Common myeloid progenitor, CD34-positive (primary cell): ENCODE measurements around the gene TANK.
A peak's percentile ranks its signal among the peaks of the same experiment; 100 is the strongest.
"Not testable (repeated sequence)": the region's sequence is repeated elsewhere in the genome, so short reads cannot be mapped to it uniquely, and the experiment has no call there.

Source experiments
- CTCF ChIA-PET: fragments of 350-600 bp; sonication (Branson Sonifier 250); formaldehyde crosslinking; loops from one replicate; lab custom pipeline; 2021; ENCODE audit warnings: antibody characterized with exemption; lab: Charles Lee
- POLR2A ChIA-PET: fragments of 350-600 bp; sonication (Branson Sonifier 250); formaldehyde crosslinking; loops from one replicate; lab custom pipeline; 2021; ENCODE audit warnings: antibody characterized with exemption; lab: Charles Lee
- DNase-seq, 3 donors: peaks; one replicate each; pipeline versions ENCODE4 v3.0.0 to v3.0.0-alpha.2; 2013
- H3K27ac ChIP-seq, 2 experiments: 1 replicate in 1 of 2; 2 replicates in 1 of 2; pipeline ENCODE4 v1.7.0; 2013; ENCODE audit warnings: inconsistent platforms in 2 of 2, low read length in 2 of 2, mild to moderate bottlenecking in 2 of 2, low read depth in 1 of 2, moderate library complexity in 1 of 2; ENCODE audit not compliant: severe bottlenecking in 2 of 2, insufficient read depth in 1 of 2, poor library complexity in 1 of 2
- H3K27me3 ChIP-seq, 5 experiments: replicated peaks in 2 of 5; 1 replicate in 3 of 5; 2 replicates in 2 of 5; pipeline versions ENCODE4 v1.6.1 to v1.7.0; 2013; ENCODE audit warnings: low read length in 4 of 5, mild to moderate bottlenecking in 2 of 5, moderate library complexity in 2 of 5, inconsistent platforms in 1 of 5; ENCODE audit not compliant: insufficient read depth in 5 of 5, control insufficient read depth in 4 of 5
- H3K36me3 ChIP-seq, 4 experiments: 1 replicate in 2 of 4; 2 replicates in 2 of 4; pipeline versions ENCODE4 v1.6.1 to v1.7.0; 2013; ENCODE audit warnings: low read length in 3 of 4, control low read depth in 1 of 4, mild to moderate bottlenecking in 1 of 4; ENCODE audit not compliant: control insufficient read depth in 4 of 4, insufficient read depth in 4 of 4
- H3K4me1 ChIP-seq, 4 experiments: 1 replicate in 3 of 4; 2 replicates in 1 of 4; pipeline versions ENCODE4 v1.6.1 to v1.7.1; 2013; ENCODE audit warnings: low read length in 3 of 4, mild to moderate bottlenecking in 3 of 4, control low read depth in 1 of 4, inconsistent platforms in 1 of 4, moderate library complexity in 1 of 4; ENCODE audit not compliant: control insufficient read depth in 4 of 4, insufficient read depth in 4 of 4; ENCODE audit errors: control extremely low read depth in 1 of 4
- H3K4me3 ChIP-seq, 7 experiments: 1 replicate in 4 of 7; 2 replicates in 3 of 7; pipeline versions ENCODE4 v1.5.1 to v1.7.0; 2013; ENCODE audit warnings: mild to moderate bottlenecking in 7 of 7, low read length in 6 of 7, moderate library complexity in 6 of 7, inconsistent platforms in 2 of 7, low read depth in 2 of 7, control low read depth in 1 of 7; ENCODE audit not compliant: insufficient read depth in 4 of 7, control insufficient read depth in 1 of 7; ENCODE audit errors: extremely low read depth in 1 of 7
- H3K9me3 ChIP-seq, 5 experiments: 1 replicate in 4 of 5; 2 replicates in 1 of 5; pipeline versions ENCODE4 v1.6.1 to v1.7.1; 2013; ENCODE audit warnings: low read length in 4 of 5, mild to moderate bottlenecking in 2 of 5, inconsistent platforms in 1 of 5, low read depth in 1 of 5, moderate library complexity in 1 of 5; ENCODE audit not compliant: control insufficient read depth in 4 of 5, insufficient read depth in 2 of 5; ENCODE audit errors: control extremely low read depth in 1 of 5
- WGBS: methylation state at CpG from one replicate; pipeline ENCODE4 v1.1.5; 2013; ENCODE audit not compliant: insufficient coverage; 5-methylcytosine and 5-hydroxymethylcytosine counted together

The TANK gene

DNA sequence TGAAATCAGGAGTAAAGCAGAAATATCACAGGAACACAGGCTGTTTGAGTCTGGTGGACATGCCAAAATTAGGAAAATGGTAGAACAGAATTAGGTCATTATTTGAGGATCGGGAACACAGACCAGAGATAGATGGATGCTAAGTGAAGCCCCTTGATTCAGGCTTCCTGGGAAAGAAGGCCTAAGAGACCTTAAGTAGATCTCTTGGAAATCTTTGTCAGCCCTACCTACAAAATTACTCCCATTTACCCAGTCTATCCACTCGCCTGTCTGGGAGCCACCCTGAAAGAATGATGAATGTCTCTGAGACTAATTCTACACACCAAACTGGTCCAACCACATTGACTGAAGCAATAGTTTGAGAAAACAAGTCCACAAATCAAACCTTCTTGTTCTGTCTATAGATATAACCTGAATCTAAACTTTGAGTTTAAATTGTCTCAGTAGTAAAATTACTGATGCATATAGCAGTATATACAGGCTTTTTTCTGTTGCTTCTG is 36.6 kb upstream of the TANK start:
- Histone ChIP-seq H3K36me3 (no peaks in the 10 kb centered on the region), H3K4me3 (peak overlapping the region in 1 of 7 experiments; percentile 35), H3K4me1 (peaks cover 11 to 21% (median 16%) of the 10 kb centered on the region in 4 experiments), H3K9me3 (no peaks in the 10 kb centered on the region), H3K27ac (peak overlapping the region in 1 of 2 experiments; percentile 57), H3K27me3 (no peaks in the 10 kb centered on the region)
- ChIA-PET POLR2A (no interaction called here), CTCF (interaction anchor here (1.6 to 3.0 kb wide), 2 partner anchors 11 to 13 kb away, joined by 4 to 9 read pairs; no protein-coding TSS in a partner anchor)
- peak in 2 of 3 donors; percentile 29 to 53 for DNase-seq
- 100% methylated on average over 2 of the region's 2 CpGs for WGBS

DNA sequence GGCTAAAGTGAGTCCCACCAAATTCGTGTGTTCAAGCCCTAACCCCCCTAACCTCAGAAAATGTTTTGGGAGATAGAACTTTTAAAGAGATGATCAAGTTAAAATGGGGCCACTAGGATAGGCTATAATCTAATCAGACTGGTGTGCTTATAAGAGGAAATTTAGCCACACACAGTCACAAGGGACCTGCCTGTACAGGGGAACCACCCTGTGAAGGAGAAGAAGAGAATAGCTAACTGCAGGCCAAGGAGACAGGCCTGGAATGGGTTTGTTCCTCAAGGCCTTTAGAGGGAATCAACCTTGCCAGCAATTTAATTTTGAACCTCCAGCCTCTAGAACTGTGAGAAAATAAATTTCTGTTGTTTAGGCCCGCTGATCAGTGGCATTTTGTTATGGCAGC is 36.0 kb upstream of the TANK start:
- H3K36me3 ChIP-seq, result no peaks in the 10 kb centered on the region
- H3K27ac ChIP-seq, result no peak overlapping the region
- CTCF ChIA-PET, result interaction anchor here (1.6 to 3.0 kb wide), 2 partner anchors 11 to 12 kb away, joined by 4 to 9 read pairs; no protein-coding TSS in a partner anchor
- H3K27me3 ChIP-seq, result no peaks in the 10 kb centered on the region
- DNase-seq, result peak in 2 of 3 donors; percentile 26 to 50
- POLR2A ChIA-PET, result no interaction called here
- no CpG with 5 or more reads among the region's 2 CpGs for WGBS
- no peak overlapping the region for H3K4me3 ChIP-seq
- H3K9me3 ChIP-seq, result no peaks in the 10 kb centered on the region
- peaks cover 11 to 21% (median 16%) of the 10 kb centered on the region in 4 experiments for H3K4me1 ChIP-seq

- Histone ChIP-seq H3K27me3 (no peaks in the 10 kb centered on the region), H3K36me3 (no peaks in the 10 kb centered on the region), H3K4me3 (no peak overlapping the region), H3K27ac (no peak overlapping the region), H3K9me3 (no peaks in the 10 kb centered on the region), H3K4me1 (peaks cover 0 to 6% (median 4%) of the 10 kb centered on the region in 4 experiments)
- no peak for DNase-seq
- WGBS, result 80% methylated on average over 2 of the region's 3 CpGs
- CTCF ChIA-PET, result interaction anchor here (1.0 kb wide), 1 partner anchor 41 kb away, joined by 3 read pairs; no protein-coding TSS in a partner anchor
- POLR2A ChIA-PET, result no interaction called here
Observed at GRCh38 chr2:161128885-161129284, 31.3 kb upstream of the TANK start.

DNA sequence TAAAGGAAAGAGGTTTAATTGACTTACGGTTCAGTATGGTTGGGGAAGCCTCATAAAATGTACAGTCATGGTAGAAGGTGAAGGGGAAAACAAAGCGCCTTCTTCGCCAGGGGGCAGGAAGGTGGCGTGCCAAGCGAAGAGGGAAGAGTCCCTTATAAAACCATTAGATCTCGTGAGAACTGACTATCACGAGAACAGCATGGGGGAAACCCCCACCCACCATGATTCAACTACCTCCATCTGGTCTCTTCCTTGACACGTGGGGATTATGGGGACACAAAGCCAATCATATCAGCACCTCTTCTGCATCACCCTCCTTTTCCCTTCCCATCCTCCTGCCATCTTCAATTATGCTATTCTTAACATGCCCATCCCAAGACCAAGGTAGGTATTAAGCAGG is 29.9 kb upstream of the TANK start:
- Histone ChIP-seq H3K27me3 (no peaks in the 10 kb centered on the region), H3K27ac (no peak overlapping the region), H3K4me3 (no peak overlapping the region), H3K36me3 (no peaks in the 10 kb centered on the region), H3K9me3 (no peaks in the 10 kb centered on the region), H3K4me1 (peaks cover 0 to 10% (median 6%) of the 10 kb centered on the region in 4 experiments)
- 100% methylated on average over 1 of the region's 8 CpGs for WGBS
- ChIA-PET CTCF (no interaction called here), POLR2A (no interaction called here)
- DNase-seq, result no peak

DNA sequence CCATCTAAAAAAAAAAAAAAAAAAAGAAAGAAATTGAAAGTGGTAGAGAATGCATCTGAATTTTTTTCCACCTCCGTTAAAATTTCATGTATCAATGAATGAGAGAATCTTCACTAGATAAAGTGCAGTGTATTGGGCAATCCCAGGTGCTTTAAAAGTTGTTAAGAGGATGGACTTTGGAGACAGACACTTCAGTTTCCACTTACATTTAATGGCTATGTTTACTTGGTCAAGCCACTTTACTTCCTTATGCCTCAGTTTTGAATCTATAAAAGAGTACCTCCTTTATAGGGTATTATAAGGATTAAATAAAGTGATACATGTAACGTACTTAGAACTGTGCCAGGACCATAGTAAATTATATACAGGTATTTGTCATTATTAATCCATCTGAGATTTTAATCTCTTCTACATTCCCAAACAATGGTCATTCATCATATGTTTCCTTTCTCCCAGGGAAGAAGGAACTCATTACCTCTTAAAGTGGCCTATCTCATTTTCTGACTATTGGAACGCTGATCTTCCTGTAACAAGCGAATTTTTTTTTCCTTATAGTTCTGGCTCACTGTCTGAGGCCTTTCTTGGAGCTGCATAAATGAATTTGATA is 29.1 kb upstream of the TANK start:
- Histone ChIP-seq H3K36me3 (no peaks in the 10 kb centered on the region), H3K4me3 (no peak overlapping the region), H3K27me3 (no peaks in the 10 kb centered on the region), H3K9me3 (no peaks in the 10 kb centered on the region), H3K4me1 (peaks cover 3 to 18% (median 13%) of the 10 kb centered on the region in 4 experiments), H3K27ac (no peak overlapping the region)
- DNase-seq, result no peak
- ChIA-PET CTCF (no interaction called here), POLR2A (no interaction called here)
- no CpG with 5 or more reads among the region's 4 CpGs for WGBS

DNA sequence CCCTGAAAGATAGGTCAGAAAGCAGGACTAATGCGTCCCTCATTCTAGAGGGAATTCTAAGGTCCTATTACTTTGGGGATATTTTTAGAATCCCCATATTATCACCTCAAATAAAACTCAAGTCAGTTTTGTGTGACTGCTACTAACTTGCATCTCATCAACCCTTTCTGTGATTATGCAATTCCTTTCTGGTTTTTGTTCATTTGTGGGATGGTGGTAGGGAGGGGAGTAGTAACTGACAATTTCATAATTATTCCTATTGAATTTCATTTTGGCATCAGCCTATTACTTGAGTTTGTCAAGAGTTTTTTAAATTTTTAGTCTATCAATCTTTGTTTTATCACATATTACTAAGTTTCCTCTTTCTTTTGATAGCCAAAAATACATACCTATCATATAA is 28.4 kb upstream of the TANK start:
- no CpG with 5 or more reads among the region's 1 CpG for WGBS
- Histone ChIP-seq H3K4me1 (peaks cover 3 to 24% (median 15%) of the 10 kb centered on the region in 4 experiments), H3K36me3 (no peaks in the 10 kb centered on the region), H3K9me3 (no peaks in the 10 kb centered on the region), H3K27me3 (no peaks in the 10 kb centered on the region), H3K27ac (no peak overlapping the region), H3K4me3 (no peak overlapping the region)
- POLR2A ChIA-PET, result no interaction called here
- DNase-seq, result no peak
- CTCF ChIA-PET, result interaction anchor here (1.2 kb wide), 1 partner anchor 24 kb away, joined by 4 read pairs; no protein-coding TSS in a partner anchor

GRCh38 chr2:161132384-161132783 is 27.8 kb upstream of the TANK start:
- DNase-seq, H3K27ac ChIP-seq, POLR2A ChIA-PET, H3K9me3 ChIP-seq, H3K27me3 ChIP-seq, H3K4me3 ChIP-seq, H3K36me3 ChIP-seq: not testable (repeated sequence)
- CTCF ChIA-PET, result interaction anchor here (1.2 to 1.3 kb wide), 2 partner anchors 15 to 24 kb away, joined by 4 read pairs; no protein-coding TSS in a partner anchor
- H3K4me1 ChIP-seq, result peaks cover 8 to 28% (median 15%) of the 10 kb centered on the region in 4 experiments
- 100% methylated on average over 2 of the region's 5 CpGs for WGBS
